Measurements from ENCODE around the gene SUMF1. TPM values are rescaled to one million over a fixed set of nuclear protein-coding genes. Genes with fewer than 3 reads are reported as not detected.

SUMF1 gene
- 1 to 10 TPM; 8.8 to 9.2 TPM for total RNA-seq

- POLR2A ChIA-PET: interaction anchor here (0.6 to 1.1 kb wide), 4 partner anchors 26 to 116 kb away, joined by 4 to 14 read pairs (median 4); partner anchors contain the start of gene ITPR1
- CTCF ChIA-PET: interaction anchor here (0.6 kb wide), 1 partner anchor 9 kb away, joined by 3 read pairs; no protein-coding TSS in a partner anchor
Observed at GRCh38 chr3:4466741-4467521, at the start of gene SUMF1. Gene SUMF1 (minus strand): TSS chr3:4467269. CDS start chr3:4467245, 24 bp downstream.

DNA sequence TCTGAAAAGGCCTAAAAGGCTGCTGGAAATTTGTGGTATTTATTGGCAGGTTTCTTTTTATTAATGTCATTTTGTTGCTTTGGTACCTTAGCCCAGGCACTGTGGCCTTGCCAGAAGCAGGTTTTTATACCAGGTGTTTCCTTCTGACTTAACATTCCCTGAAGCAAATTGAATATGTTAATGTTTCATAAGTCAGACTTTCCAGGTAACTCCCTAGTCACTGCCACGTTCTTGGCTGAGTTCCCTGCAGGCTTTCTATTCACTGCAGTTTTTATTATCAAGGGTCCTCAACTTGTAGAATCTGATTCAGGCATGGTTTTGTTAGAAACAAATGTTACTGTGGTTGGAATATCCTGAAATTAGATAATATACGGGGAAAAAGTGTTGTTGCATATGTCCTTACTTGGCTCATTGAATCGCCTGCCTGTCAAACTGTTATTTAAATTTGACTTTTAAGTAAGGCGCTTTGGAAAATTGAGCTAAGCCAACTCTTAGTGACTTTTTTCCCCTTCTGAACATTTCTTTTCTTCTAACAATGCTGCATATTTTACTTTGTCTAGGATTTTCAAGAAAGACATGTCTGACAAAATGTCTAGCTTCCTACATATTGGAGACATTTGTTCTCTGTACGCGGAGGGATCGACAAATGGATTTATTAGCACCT is 49.0 kb upstream of the SUMF1 start:
- ChIA-PET CTCF (interaction anchor here (0.5 kb wide), 1 partner anchor 71 kb away, joined by 4 read pairs; no protein-coding TSS in a partner anchor), POLR2A (interaction anchor here (0.6 to 1.4 kb wide), 2 partner anchors 23 to 147 kb away, joined by 6 to 8 read pairs; partner anchors contain the start of gene ITPR1)

DNA sequence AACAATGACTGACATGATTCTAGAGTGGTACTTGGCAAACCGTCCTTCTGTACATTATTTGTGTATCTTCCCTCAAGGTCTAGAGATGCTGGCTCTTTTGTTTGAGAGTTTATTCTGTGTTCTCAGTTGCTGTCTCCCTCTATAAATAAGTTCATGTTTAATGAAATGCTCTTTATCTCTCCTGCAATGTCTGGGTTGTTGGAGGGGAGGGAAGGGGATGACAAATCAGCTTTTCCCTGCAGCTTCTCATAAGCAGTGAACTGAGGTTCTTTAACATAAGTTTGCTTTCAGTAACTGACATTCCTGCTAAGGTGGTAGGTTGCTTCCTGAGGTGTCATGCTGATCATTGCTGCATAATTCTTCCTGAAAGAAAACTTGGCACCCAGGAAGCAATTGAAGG is 47.8 kb upstream of the SUMF1 start:
- POLR2A ChIA-PET: no interaction called here
- CTCF ChIA-PET: interaction anchor here (1.5 kb wide), 1 partner anchor 119 kb away, joined by 3 read pairs; no protein-coding TSS in a partner anchor

DNA sequence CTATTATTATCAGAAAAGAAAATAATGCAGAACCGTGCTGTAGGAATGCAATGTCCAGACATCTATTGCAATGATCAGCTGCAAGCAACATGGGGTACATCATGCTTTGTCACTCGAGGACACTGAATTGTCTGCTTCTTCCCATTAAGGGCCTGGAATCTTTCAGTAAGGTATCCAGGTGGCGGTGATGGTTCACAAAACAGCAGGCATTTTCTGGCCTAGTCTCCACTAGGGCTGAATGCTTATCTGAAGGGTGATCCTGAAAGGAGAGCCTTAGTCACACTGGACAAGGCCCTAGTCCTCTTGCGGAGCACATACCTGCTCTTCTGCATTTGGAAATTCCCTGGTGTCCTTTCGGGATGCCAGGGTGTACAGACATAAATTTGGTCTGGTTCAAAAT is 47.3 kb upstream of the SUMF1 start:
- CTCF ChIA-PET: interaction anchor here (1.5 kb wide), 1 partner anchor 119 kb away, joined by 3 read pairs; no protein-coding TSS in a partner anchor
- POLR2A ChIA-PET: no interaction called here

- ChIA-PET POLR2A (no interaction called here), CTCF (no interaction called here)
Observed at GRCh38 chr3:4512895-4513616, 46.0 kb upstream of the SUMF1 start.

GRCh38 chr3:4511491-4512262 is 44.6 kb upstream of the SUMF1 start:
- CTCF ChIA-PET: interaction anchor here (1.9 kb wide), 1 partner anchor 160 kb away, joined by 5 read pairs; no protein-coding TSS in a partner anchor
- POLR2A ChIA-PET: no interaction called here

GRCh38 chr3:4509983-4510755 is 43.1 kb upstream of the SUMF1 start:
- CTCF ChIA-PET: interaction anchor here (1.0 to 1.9 kb wide), 2 partner anchors 126 to 159 kb away, joined by 3 to 5 read pairs; no protein-coding TSS in a partner anchor
- POLR2A ChIA-PET: no interaction called here

- ChIA-PET POLR2A (interaction anchor here (1.0 kb wide), 1 partner anchor 15 kb away, joined by 3 read pairs; no protein-coding TSS in a partner anchor), CTCF (interaction anchor here (1.0 kb wide), 1 partner anchor 128 kb away, joined by 3 read pairs; no protein-coding TSS in a partner anchor)
Observed at GRCh38 chr3:4509043-4509442, 42.0 kb upstream of the SUMF1 start.

DNA sequence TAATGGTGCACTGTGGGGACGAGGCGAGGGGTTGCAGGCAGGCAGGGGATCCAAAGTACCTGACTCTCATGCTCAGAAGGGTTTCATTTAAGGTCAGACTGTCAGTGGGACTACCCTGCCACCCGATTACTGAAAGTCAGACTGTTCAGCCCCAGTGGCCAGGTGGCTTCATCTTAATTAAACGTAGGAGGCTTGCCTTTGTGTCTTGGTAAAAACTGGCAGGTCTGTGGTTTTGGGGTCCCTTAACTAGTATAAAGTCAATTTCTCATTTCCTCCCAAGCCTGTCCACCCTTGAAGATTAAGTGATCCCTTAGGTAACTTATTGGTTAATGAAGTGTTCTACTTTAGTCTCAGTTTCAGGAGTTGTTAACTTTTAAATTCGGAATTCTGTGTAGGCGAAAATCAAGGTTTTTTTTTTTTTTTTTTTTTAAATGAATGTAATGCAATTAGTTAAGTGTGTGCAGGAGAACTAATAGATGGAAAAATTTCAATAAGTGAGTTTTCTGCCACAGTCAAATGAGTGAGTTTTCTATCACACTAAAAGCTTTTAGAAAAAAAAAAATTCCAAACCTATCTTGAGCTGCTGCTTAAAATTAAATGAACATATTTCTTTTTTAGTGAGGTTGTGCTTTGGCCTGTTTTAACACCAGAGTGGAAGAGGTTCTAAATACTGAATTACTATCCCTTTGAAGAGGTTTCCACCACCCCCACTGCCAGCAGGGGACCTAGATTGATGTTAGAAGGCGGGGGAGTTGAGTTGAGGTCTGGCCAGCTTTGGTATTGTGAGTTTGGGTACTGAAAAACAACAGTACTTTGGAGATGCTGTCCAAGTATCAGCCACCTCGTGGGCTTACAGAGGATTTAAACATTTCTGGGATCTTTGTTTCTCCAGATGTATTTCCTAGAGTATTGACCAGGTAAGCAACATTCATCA is 41.2 kb upstream of the SUMF1 start:
- POLR2A ChIA-PET: interaction anchor here (1.0 kb wide), 1 partner anchor 14 kb away, joined by 3 read pairs; no protein-coding TSS in a partner anchor

GRCh38 chr3:4507024-4507596 is 40.0 kb upstream of the SUMF1 start:
- ChIA-PET CTCF (interaction anchor here (0.5 to 1.6 kb wide), 4 partner anchors 14 to 167 kb away, joined by 3 to 6 read pairs (median 4); partner anchors contain the start of gene ITPR1), POLR2A (interaction anchor here (1.0 kb wide), 1 partner anchor 14 kb away, joined by 6 read pairs; the partner anchor contains the start of gene ITPR1)

More for the DNA sequence above, 41.2 kb upstream of the SUMF1 start:
- CTCF ChIA-PET: interaction anchor here (1.6 kb wide), 1 partner anchor 15 kb away, joined by 6 read pairs; the partner anchor contains the start of gene ITPR1

DNA sequence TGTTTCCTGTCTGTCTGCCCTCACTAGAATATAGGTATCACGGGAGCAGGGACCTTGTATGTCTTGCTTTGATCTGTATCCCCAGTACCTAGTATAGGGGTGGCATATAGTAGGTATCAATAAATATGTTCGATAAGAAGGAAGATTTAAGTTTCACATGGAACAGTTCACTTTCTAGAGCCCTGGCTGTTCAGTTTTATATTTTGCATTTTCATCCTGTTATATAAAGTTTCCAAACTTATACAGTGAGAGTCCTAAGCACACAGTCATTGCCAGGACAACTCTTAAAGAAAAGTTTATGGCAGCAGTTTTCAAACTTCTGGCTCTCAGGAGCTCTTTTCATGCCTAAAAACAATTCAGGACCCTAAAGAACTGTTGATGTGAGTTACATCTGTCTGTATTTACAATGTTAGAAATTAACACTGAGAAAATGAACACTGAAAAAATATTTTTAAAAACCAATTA is 39.5 kb upstream of the SUMF1 start:
- POLR2A ChIA-PET: interaction anchor here (1.0 kb wide), 1 partner anchor 13 kb away, joined by 6 read pairs; the partner anchor contains the start of gene ITPR1
- CTCF ChIA-PET: interaction anchor here (0.7 to 1.6 kb wide), 3 partner anchors 13 to 127 kb away, joined by 4 to 6 read pairs (median 4); partner anchors contain the start of gene ITPR1

GRCh38 chr3:4505688-4506558 is 38.9 kb upstream of the SUMF1 start:
- ChIA-PET POLR2A (interaction anchor here (2.8 kb wide), 1 partner anchor 13 kb away, joined by 25 read pairs; the partner anchor contains the start of gene ITPR1), CTCF (interaction anchor here (0.7 to 2.4 kb wide), 4 partner anchors 11 to 155 kb away, joined by 3 to 10 read pairs (median 4); no protein-coding TSS in a partner anchor)

GRCh38 chr3:4504340-4505261 is 37.5 kb upstream of the SUMF1 start:
- ChIA-PET CTCF (interaction anchor here (1.2 to 2.4 kb wide), 3 partner anchors 10 to 154 kb away, joined by 3 to 10 read pairs (median 3); no protein-coding TSS in a partner anchor), POLR2A (interaction anchor here (2.8 kb wide), 1 partner anchor 11 kb away, joined by 25 read pairs; the partner anchor contains the start of gene ITPR1)

DNA sequence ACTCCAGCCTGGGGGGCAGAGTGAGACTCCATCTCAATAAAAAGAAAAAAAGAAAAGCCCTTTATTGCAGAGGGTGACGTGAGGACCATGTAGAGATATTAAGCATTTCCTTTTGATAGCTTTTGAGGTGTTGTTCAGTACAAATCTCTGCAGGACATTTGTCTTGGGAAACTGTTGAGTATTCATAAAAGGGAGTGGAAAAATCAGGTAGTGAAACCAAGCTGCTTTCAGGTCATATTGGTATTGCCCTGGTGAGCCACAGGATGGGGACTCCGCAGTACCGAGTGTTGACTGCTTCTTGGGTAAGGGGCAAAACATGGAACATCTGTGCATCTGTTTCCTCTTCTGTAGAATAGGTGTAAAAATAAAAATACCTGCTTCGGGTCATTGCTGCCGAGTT is 36.0 kb upstream of the SUMF1 start:
- POLR2A ChIA-PET: interaction anchor here (2.8 kb wide), 1 partner anchor 10 kb away, joined by 25 read pairs; the partner anchor contains the start of gene ITPR1
- CTCF ChIA-PET: interaction anchor here (0.6 kb wide), 1 partner anchor 136 kb away, joined by 3 read pairs; no protein-coding TSS in a partner anchor
